Lower leg skin (tissue), 4 donors: ENCODE results near the gene SLC6A12. TPM values are rescaled to one million over a fixed set of nuclear protein-coding genes. Genes with fewer than 3 reads are reported as not detected.
A peak's percentile ranks its signal among the peaks of the same experiment; 100 is the strongest.

ENCODE experiments used
- DNase-seq, 2 donors: peaks; one replicate each; pipeline ENCODE4 v3.0.0-alpha.2; 2019; ENCODE audit warnings: low spot score in 2 of 2
- H3K4me3 ChIP-seq: fragments of 200-600 bp; sonication (generic); 2 replicates; pipeline ENCODE4 v1.5.1; 2017; ENCODE audit warnings: mild to moderate bottlenecking, low read depth; ENCODE audit not compliant: poor library complexity, severe bottlenecking
- CTCF ChIP-seq, 3 donors: fragments of 450-650 bp; IDR thresholded peaks; one replicate each; pipeline ENCODE4 v1.5.1; 2016; ENCODE audit warnings: antibody characterized with exemption in 3 of 3, mild to moderate bottlenecking in 3 of 3, moderate library complexity in 2 of 3
- POLR2A ChIP-seq, 2 donors: fragments of 450-650 bp; IDR thresholded peaks; one replicate each; pipeline ENCODE4 v1.6.1; 2016 to 2017; ENCODE audit warnings: antibody characterized with exemption in 2 of 2, mild to moderate bottlenecking in 1 of 2, moderate library complexity in 1 of 2
- WGBS, 2 donors: methylation state at CpG; one replicate each; pipeline ENCODE4 v1.1.5; 2018; 5-methylcytosine and 5-hydroxymethylcytosine counted together
- intact Hi-C: fragments of 100-400 bp; cut with DNase I; formaldehyde crosslinking; loops from one replicate; pipeline ENCODE4 v1.15.0; 2023; ENCODE audit warnings: low total_unique reads
- total RNA-seq, 4 donors: library from RNA; depleted of rRNA; stranded (reverse); fragments of >200 nt; gene quantifications; one replicate each; pipeline ENCODE4 v1.1.0, GENCODE V29; 2016

Gene SLC6A12
- total RNA-seq, 4 donors from 2014 or later = 0.30 to 0.74 (median 0.71) TPM; not detected in 1

- intact Hi-C loops = no loop called here
- TF ChIP-seq CTCF (IDR thresholded peaks at IDR 0.05) (no peak), POLR2A (IDR thresholded peaks at IDR 0.05) (no peak)
- H3K4me3 ChIP-seq = no peak overlapping the region
- WGBS, 2 donors = 78 to 82% methylated on average over 3 of the region's 3 CpGs
- peak in 1 of 2 donors; percentile 52 for DNase-seq
Measured at GRCh38 chr12:233615-233968, 19.6 kb upstream of the SLC6A12 start.

- DNase-seq = peak in 1 of 2 donors; percentile 59
- intact Hi-C loops = no loop called here
- 33 to 36% methylated on average over 14 to 18 of the region's 19 CpGs for WGBS, 2 donors
- TF ChIP-seq POLR2A (IDR thresholded peaks at IDR 0.05) (no peak), CTCF (IDR thresholded peaks at IDR 0.05) (no peak)
- no peak overlapping the region for H3K4me3 ChIP-seq
Measured at GRCh38 chr12:232731-233614, 19.0 kb upstream of the SLC6A12 start.

- 61 to 63% methylated on average over 14 of the region's 14 CpGs for WGBS, 2 donors
- peak in 1 of 2 donors; percentile 77 for DNase-seq
- intact Hi-C loops = no loop called here
- no peak overlapping the region for H3K4me3 ChIP-seq
- TF ChIP-seq CTCF (IDR thresholded peaks at IDR 0.05) (no peak), POLR2A (IDR thresholded peaks at IDR 0.05) (no peak)
Measured at GRCh38 chr12:230925-231671, 17.1 kb upstream of the SLC6A12 start.

GRCh38 chr12:229441-230191 is 15.7 kb upstream of the SLC6A12 start:
- peak in 1 of 2 donors; percentile 77 for DNase-seq

More at GRCh38 chr12:229441-230191, 15.7 kb upstream of the SLC6A12 start:
- H3K4me3 ChIP-seq = no peak overlapping the region
- 68% methylated on average over 26 of the region's 26 CpGs for WGBS, 2 donors
- intact Hi-C loops = no loop called here
- no peak for TF ChIP-seq CTCF (IDR thresholded peaks at IDR 0.05)
- TF ChIP-seq POLR2A (IDR thresholded peaks at IDR 0.05) = no peak
